ENCODE results near the gene TMEM253.

GRCh38 chr14:21072781-21073339 lies 28.0 kb upstream of the TMEM253 start:
- TF ChIP-seq GATA2 (IDR thresholded peaks at IDR 0.05; ENCODE audit: low read depth, low read length) (no peak), GATA3 (IDR thresholded peaks at IDR 0.05; ENCODE audit: low read depth, low read length) (no peak)
